ENCODE measurements around the gene SFMBT2.

The SFMBT2 gene

GRCh38 chr10:7117806-7118674, 292.8 kb downstream of the SFMBT2 start:
- no peaks in the 10 kb centered on the region for H3K4me1 ChIP-seq (ENCODE audit: control insufficient read depth, low read depth, low read length)
- H3K9me3 ChIP-seq (ENCODE audit: control insufficient read depth, low read depth, low read length) = no peaks in the 10 kb centered on the region
- no peaks in the 10 kb centered on the region for H3K27me3 ChIP-seq (ENCODE audit: control insufficient read depth, insufficient read depth, low read length)
- no peak overlapping the region for H3K27ac ChIP-seq (ENCODE audit: low read length)
- no peak overlapping the region for H3K4me3 ChIP-seq (ENCODE audit: low read length)
- no peak overlapping the region for H3K9ac ChIP-seq (ENCODE audit: low read length)
- H3K36me3 ChIP-seq (ENCODE audit: control insufficient read depth, low read depth, low read length) = no peaks in the 10 kb centered on the region

GRCh38 chr10:7117177-7117799, 293.5 kb downstream of the SFMBT2 start:
- Histone ChIP-seq H3K9me3 (ENCODE audit: control insufficient read depth, low read depth, low read length) (no peaks in the 10 kb centered on the region), H3K4me1 (ENCODE audit: control insufficient read depth, low read depth, low read length) (no peaks in the 10 kb centered on the region), H3K27me3 (ENCODE audit: control insufficient read depth, insufficient read depth, low read length) (no peaks in the 10 kb centered on the region), H3K4me3 (ENCODE audit: low read length) (no peak overlapping the region), H3K36me3 (ENCODE audit: control insufficient read depth, low read depth, low read length) (no peaks in the 10 kb centered on the region), H3K9ac (ENCODE audit: low read length) (no peak overlapping the region), H3K27ac (ENCODE audit: low read length) (no peak overlapping the region)

- no peak overlapping the region for H3K27ac ChIP-seq (ENCODE audit: low read length)
- no peaks in the 10 kb centered on the region for H3K9me3 ChIP-seq (ENCODE audit: control insufficient read depth, low read depth, low read length)
- H3K9ac ChIP-seq (ENCODE audit: low read length) = no peak overlapping the region
- no peak overlapping the region for H3K4me3 ChIP-seq (ENCODE audit: low read length)
- H3K36me3 ChIP-seq (ENCODE audit: control insufficient read depth, low read depth, low read length) = no peaks in the 10 kb centered on the region
- H3K27me3 ChIP-seq (ENCODE audit: control insufficient read depth, insufficient read depth, low read length) = no peaks in the 10 kb centered on the region
- no peaks in the 10 kb centered on the region for H3K4me1 ChIP-seq (ENCODE audit: control insufficient read depth, low read depth, low read length)
Measured at GRCh38 chr10:7111561-7111960, 299.3 kb downstream of the SFMBT2 start.

GRCh38 chr10:7111089-7111488, 299.7 kb downstream of the SFMBT2 start:
- Histone ChIP-seq H3K27ac (ENCODE audit: low read length) (no peak overlapping the region), H3K36me3 (ENCODE audit: control insufficient read depth, low read depth, low read length) (no peaks in the 10 kb centered on the region), H3K27me3 (ENCODE audit: control insufficient read depth, insufficient read depth, low read length) (no peaks in the 10 kb centered on the region), H3K4me3 (ENCODE audit: low read length) (no peak overlapping the region), H3K4me1 (ENCODE audit: control insufficient read depth, low read depth, low read length) (no peaks in the 10 kb centered on the region), H3K9ac (ENCODE audit: low read length) (no peak overlapping the region), H3K9me3 (ENCODE audit: control insufficient read depth, low read depth, low read length) (no peaks in the 10 kb centered on the region)
